Fibroblast of pulmonary artery (primary cell): ENCODE measurements around the gene PTPRQ.

Experiments
- DNase-seq: peaks from one replicate; pipeline ENCODE4 v3.0.0-alpha.2; 2010; ENCODE audit warnings: low read depth
- H3K4me3 ChIP-seq: replicated peaks from 2 replicates; pipeline ENCODE4 v1.5.1; 2011; ENCODE audit warnings: low read depth, mild to moderate bottlenecking, control low read depth, low read length, moderate library complexity
- TF ChIP-seq, protein P1 (sequence below): IDR thresholded peaks from 2 replicates; pipeline ENCODE4 v1.5.1; 2011; ENCODE audit warnings: mild to moderate bottlenecking, control low read depth, low read length, inconsistent platforms; ENCODE audit errors: missing control alignments

The PTPRQ gene

DNA sequence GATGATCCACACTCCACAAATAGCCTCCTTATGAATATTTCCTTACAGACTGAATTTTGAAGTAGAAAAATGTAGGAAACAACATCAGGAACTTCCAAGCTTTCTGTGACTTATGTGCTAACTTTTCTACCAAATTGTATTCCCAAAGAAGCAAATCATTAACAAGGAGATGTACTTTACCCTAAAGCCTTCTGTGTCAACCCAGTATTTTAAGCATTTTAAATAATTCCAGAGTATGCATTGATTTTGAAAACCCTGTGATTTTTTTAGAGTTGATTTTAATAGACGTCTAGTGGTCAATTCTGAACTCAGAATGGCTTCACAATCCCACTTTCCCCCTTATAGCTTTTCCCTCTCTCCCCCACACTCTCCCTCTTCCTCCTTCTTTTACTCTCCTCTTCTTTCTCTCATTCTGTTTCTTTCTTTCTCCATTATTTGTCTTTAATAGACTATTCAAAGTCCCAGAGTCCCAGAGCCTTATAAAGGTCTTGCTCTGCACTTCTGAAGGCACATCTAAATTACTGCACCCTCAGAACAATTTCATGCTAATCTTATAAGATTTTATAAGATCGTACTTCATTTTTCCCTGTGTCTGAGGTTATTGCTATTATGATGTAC lies 253.3 kb downstream of the PTPRQ start:
- no peak for DNase-seq
- no peak overlapping the region for H3K4me3 ChIP-seq

DNA sequence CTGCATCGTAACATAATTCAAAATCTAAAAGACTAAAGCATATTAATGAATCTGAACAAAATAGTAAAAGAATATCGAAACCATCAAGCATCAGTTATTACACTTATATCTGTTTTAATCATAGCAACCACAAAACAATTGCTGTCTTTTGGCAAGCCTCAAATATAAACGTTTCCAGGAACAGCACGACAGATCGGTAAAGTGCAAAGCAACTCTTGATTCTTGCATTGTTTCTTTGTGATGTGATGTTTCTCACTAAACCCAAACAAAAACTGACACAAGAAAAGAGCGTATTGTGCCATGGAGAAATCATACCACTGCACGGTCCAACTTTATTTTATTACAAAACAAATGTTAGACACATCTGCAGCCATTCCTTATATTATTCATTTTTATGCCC lies 254.2 kb downstream of the PTPRQ start:
- no peak for DNase-seq
- TF ChIP-seq, protein P1, sequence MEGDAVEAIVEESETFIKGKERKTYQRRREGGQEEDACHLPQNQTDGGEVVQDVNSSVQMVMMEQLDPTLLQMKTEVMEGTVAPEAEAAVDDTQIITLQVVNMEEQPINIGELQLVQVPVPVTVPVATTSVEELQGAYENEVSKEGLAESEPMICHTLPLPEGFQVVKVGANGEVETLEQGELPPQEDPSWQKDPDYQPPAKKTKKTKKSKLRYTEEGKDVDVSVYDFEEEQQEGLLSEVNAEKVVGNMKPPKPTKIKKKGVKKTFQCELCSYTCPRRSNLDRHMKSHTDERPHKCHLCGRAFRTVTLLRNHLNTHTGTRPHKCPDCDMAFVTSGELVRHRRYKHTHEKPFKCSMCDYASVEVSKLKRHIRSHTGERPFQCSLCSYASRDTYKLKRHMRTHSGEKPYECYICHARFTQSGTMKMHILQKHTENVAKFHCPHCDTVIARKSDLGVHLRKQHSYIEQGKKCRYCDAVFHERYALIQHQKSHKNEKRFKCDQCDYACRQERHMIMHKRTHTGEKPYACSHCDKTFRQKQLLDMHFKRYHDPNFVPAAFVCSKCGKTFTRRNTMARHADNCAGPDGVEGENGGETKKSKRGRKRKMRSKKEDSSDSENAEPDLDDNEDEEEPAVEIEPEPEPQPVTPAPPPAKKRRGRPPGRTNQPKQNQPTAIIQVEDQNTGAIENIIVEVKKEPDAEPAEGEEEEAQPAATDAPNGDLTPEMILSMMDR = no peak
- no peak overlapping the region for H3K4me3 ChIP-seq

More for the DNA sequence above, 253.3 kb downstream of the PTPRQ start:
- TF ChIP-seq, protein P1 = no peak

DNA sequence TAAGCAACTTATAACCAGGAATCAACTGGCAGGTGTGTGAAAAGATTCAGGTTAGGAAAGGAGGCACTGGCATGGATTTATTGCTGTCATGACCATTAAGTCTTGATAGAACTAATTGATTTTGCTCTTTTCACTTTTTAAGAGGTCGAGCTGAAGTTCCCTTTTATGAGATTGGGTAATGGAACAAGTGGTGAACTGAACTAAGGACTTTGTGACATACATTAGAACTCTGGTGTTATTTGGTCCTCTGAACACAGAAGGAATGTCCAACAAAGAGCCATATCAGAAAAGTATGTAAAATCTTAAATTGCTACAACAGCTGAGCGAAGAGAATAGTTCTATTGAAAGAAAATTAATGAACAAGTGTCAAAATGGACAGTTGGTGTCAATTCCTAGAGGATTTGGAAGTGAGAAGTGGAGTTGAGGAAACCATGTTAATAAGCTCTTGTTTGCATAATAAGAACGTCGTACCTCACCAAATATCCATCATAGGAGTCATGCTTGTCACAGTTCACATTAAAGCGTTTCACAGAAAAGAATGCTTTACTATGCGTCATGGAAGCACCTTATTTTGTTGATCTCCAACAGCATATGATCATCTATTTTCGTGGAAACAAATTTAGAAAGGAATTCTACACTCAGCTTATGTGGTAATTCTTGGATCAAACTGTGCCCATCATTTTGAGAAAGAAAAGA lies 255.0 kb downstream of the PTPRQ start:
- no peak overlapping the region for H3K4me3 ChIP-seq
- DNase-seq = no peak
- TF ChIP-seq, protein P1 = no peak

DNA sequence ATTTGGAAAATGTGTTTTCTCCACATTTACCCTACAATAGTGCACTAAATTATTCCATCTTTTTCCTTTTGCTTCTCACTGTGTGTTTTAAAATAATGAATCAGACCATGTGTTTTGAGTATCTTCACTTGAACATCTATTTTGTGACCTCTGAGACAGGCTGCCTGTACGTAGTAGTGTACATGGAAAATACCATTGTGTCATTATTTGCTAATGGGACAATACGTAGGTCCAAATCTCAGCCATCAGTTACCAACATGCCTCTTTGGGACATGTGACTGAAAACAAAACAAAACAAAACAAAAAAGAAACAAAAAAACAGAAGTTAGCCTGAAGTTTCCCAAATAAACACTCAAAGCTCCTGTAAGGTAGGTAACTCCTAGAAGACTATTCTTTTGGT lies 256.3 kb downstream of the PTPRQ start:
- H3K4me3 ChIP-seq = no peak overlapping the region
- TF ChIP-seq, protein P1 = no peak

DNA sequence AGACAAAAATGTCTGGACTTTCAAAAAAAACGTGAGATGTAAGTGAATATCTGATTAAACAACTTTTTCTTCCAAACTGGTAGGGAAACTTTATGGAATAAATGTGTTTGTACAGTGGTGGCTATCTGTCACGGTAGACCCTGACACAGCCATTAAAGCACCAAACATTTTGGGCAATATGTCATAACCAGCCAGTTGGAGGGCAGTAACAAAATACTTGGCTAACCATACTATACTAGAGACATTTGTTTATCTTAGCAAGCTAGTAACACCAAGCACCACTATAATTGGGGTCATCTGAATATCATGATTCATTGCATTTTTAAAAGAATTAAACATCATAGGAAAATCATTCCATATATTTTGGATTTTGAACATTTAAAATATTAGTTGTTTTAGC lies 257.4 kb downstream of the PTPRQ start:
- no peak for DNase-seq
- no peak overlapping the region for H3K4me3 ChIP-seq
- TF ChIP-seq, protein P1 = no peak

More for the DNA sequence above, 256.3 kb downstream of the PTPRQ start:
- DNase-seq = no peak

DNA sequence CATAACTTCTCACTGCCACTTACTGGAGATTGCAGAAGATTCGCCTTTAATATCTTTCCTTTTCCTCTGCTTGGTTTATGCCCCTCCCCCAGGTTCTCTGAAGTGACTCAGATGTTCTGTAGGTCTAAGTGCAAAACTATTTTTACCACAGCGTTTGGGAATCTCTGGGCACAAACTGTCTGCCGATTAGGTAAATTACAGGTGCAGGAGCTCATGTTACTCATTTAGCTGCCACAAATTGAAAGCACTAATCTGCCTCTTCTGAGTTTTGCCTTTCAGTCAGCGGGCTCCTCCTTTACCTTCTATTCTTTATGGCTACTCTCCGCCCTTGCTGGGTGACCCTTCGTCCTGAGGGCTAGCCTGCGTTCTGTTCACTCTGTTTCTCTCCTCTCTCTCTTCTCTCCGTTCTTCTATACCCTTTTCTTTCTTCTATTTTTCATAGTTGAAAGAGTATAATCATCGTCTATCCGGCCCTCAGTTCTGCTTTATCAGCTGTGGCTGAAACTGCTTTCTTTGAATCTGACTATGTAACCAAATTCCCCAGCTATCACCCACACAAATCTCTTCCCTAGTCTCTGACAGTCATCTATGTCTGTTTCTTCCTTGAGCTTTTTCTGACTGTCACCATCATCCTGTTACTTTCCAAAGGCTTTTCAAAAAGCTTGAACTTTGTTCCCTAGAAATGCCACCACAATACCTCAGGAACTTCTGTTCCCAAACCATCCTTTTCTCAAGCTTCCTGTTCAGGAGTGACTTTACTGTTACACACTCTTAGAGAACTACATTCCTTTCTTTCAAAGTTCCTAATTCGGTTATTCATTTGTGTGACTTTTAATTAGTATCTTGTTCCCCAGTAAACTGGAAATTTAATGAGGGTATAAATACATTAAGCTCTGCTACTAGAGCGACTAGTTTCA lies 259.1 kb downstream of the PTPRQ start:
- peak; percentile 59 for DNase-seq
- H3K4me3 ChIP-seq = peak overlapping the region; percentile 7
- TF ChIP-seq, protein P1 = no peak
